NCI-H146 treated with DMSO at 0.1 percent for 48 hours (cell line): ENCODE data around the gene WDR31.
A peak's percentile ranks its signal among the peaks of the same experiment; 100 is the strongest.

Experiments
- DNase-seq: peaks from one replicate; lab custom pipeline; 2025; ENCODE audit not compliant: unreplicated experiment; lab: John Stamatoyannopoulos, UW

WDR31 gene

DNA sequence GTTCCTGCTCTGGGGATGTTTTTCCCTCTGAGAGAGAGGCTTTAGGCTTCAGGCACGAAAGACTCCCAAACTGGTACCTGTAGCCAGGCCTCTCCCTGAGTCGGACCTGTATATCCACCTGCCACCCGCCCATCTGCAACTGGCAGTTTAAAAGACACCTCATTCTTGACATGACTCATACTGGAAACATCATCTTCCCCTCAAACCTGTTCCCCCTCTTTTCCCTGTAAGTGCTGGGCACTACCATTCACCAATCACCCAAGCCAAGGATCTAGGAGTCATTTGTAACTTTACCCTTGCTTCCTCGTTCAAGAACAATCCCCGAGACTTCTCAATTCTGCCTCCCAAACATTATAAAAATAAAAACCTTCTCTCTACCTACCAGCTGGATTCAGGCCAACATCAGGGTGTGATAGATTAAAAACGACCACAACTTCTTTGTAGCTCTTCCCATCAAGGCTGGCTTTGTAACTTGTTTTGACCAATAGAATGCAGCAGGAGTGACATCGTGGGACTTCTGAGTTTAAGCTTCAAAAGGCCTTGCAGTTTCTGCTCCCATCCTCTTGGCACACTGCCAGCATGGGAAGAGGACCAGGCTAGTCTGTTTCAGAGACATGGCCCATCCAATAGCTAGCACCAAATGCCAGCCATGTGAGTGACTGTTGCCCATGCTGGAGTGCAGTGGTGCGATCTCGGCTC is 1.8 kb upstream of the WDR31 start:
- DNase-seq: no peak

DNA sequence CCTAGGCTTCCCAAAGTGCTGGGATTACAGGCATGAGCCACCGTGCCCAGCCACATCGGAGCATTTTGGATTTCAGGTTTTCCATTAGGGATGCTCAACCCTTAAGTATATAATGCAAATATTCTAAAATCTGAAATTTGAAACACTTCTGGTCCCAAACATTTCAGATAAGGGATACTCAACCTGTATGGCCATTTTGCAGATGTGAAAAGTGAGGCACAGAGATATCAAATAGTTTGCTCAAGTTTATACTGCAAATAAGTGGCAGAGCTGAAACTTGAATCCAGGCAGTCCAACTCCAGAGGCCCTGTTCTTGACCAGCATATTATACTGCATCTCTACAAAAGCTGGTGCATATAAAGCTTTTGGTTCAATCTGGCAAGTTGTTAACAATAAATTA is 2.4 kb downstream of the WDR31 start:
- DNase-seq: no peak

DNA sequence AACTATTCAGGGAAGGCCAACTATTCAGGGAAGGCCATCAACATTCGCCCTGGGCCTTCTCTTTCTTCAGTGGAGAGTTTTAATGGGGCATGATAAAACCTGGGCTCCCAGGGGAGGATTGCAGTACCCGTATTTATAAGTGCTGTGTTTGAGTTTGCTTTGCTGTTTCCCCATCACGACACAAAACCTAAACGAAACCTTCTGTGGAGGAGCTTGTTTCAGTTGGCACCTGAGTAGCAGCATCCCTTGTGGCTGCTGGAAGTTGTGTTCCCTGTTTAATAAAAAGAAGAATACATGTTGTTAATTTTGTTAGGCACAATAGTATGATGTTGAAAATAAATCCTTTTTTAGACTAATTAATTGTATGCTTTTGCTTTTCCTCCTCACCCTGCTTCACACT is 8.3 kb downstream of the WDR31 start:
- DNase-seq: no peak

DNA sequence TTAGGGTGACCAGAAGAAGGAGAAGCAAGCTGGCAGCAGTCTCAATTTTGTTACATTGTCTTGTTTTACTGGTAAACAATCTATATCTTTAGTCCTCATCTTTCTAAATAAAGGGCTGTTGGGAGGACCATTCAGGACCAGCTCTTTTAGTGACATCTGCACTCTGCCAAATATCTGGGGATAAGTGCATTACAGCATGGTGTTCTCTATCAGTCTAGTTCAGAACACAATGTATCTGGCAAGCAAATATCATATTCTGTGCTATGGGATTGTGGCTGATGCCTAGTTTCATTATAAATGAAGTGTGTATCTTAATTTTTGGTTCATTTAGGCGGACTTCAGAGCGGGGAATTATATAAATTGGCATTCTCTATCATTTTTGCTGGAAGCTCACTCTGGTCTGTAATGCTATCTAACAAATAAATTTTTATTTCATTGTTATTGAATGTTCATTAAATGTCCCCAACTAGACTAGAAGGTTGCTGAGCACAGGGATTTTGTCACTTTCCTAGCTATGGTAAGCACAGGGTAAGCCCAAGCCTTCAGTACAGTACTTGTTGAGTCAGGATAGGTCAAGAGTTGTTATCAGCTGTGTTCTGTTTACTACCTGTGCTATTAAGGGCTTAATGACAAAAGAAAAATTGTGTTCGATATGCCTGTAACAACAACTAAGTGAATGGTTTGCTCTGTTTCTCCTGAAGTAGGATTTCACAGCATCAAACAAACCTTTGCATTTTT is 11.9 kb downstream of the WDR31 start:
- DNase-seq: no peak

DNA sequence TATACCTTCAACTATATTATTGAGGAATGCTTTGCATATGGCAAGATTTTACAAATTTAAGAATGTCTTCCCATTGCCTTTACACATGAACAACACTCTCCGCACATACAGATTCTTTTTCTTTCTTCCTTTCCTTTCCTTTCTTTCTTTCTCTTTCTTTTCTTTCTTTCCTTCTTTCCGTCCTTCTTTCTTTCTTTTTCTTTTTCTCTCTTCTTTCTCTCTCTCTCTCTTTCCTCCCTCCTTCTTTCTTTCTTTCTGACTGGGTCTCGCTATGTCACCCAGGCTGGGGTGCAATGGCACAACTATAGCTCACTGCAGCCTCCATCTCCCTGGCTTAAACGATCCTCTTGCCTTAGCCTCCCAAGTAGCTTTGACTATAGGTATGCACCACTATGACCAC is 13.8 kb downstream of the WDR31 start:
- no peak for DNase-seq

DNA sequence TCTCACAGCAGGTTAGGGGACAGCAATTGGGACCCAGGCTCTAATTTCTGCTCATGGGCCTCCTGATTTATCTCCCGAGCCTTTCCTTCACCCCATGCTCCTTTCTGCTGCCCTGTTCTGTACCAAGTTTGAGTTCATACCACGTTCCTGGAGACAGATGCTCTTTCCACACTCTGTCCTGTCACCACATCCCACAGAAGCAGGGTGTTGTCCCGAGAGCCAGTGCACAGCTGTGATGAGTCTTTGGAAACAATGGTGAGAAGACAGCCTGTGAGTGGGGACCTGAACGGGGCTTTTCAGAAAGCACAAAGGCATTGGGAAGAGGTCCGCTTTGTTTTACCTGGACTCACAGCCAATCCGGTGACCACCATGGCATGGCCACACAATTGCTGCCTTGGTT is 17.4 kb downstream of the WDR31 start:
- no peak for DNase-seq

DNA sequence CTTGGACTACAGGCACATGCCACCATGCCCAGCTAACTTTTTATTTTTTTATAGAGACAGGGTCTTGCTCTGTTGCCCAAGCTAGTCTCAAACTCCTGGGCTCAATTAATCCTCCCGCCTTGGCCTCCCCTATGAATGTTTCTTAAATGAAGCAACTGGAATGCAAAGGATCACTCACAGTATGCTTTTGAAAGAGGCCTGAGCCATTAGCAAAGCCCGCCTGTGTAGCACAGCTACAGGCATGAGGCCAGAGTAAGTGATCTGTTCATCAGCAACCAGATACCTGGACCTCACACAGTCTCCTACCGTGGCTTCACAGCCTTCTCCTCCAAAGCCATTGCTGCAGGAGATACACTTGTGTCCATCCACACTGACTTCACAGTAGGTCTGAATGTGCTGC is 20.0 kb downstream of the WDR31 start:
- no peak for DNase-seq

DNA sequence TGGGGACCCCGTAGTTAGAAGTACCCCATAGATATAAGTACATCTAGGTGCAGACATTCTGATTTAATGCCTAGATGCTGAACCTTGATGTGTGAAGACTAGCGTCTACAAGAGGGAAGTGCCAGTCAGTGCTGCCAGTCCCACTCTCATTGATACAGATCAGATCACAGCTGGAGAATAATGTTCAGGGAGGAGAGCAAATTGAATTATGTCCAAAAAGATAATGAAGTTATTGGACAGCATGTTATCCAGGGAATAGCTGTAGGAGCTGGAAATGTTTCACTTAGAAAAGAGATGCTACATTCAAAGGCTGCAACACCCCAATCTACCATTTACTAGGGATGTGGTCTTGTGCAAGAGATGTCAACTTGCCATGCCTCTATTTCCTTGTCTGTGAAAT is 21.0 kb downstream of the WDR31 start:
- DNase-seq: no peak

DNA sequence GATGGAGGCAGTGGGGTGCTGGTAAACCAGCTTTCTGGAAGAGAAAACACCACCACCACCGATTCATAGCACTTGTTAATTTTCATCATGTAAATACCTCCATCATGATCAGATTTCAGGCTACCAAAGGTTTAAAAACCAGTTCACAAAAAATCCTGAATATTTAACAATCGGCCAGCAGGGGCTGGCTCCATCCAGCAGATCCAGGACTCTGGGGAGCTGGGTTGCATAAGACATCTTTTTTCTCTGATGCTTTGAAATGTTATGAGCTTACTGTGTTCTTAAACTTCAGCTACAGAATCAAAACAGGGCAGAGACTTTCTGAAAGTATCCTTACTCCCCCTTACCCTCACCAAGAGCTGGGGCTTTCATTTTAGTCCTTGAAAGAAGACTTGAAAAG is 22.3 kb downstream of the WDR31 start:
- DNase-seq: no peak

DNA sequence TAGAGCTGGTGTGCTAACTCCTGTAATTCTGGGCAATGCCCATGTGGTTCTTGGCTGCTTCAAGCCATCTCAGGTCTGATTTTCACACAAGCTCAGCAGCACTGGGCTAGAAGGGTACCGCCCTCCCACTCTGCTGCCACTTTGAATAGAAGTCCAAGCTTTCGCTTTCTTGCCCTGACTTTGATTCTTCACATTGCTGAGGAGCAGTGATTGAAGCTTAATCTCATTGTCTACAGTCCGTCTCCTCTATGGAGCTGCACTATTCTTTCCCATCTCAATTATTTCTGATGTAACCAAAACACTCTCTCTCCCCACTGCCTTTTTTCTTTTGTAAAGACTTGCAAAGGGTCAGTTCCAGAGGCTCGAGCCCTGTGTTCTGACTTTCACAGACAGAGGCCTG is 24.0 kb downstream of the WDR31 start:
- no peak for DNase-seq

DNA sequence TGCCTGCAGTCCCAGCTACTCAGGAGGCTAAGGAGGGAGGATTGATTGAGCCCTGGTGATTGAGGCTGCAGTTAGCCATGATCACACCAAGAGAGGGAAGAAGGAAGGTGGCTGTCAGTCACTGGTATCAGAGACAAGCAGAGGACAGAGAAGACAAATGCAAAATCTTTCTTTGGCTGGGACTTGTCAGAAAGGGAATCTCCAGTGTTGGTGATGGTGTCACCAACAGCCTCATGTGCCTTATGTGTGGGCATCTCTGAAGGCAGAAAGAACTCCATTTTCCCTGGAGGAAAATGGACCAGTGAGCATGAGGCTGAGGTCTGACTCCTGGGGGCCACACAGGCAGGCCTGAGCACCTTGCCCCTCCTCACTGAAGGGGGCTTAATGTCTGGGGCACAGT is 24.8 kb downstream of the WDR31 start:
- no peak for DNase-seq

DNA sequence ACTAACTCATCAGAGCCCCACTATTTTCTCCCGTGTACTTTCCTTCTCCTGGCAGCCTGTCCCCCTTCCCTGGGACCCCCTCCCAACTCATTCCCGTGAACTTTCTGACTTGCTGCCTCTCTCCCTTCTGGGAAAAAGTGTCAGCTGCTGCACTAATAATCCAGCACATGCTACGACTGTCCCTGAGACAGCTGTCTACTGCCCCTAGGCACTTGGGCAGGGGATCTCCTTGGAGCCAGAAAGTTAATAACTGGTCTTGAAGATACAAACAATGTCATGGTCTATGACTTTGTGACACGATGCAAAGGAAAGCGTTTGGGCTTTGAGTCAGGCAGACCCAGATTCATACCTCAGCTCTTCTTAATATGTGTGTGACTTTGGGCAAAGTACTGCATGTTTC is 26.8 kb downstream of the WDR31 start:
- DNase-seq: no peak

DNA sequence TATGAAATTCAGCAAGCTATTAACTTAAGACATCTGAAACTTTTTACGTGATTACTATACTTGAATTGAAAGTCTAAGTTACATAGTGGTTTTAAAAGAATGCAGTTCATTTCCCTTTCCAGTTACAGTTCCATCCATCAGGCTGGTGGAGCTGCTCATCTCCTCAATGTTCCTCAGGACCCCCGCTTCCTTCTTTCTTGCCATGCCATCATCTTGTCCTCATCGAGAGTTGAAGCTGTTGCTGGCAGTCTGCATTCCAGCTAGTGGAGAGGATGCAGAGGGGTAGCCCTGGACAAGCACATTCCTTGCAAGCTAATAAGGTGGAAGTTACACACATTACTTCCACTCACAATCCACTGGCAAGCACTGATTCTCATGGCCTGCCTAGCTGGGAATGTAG is 28.1 kb downstream of the WDR31 start:
- no peak for DNase-seq

DNA sequence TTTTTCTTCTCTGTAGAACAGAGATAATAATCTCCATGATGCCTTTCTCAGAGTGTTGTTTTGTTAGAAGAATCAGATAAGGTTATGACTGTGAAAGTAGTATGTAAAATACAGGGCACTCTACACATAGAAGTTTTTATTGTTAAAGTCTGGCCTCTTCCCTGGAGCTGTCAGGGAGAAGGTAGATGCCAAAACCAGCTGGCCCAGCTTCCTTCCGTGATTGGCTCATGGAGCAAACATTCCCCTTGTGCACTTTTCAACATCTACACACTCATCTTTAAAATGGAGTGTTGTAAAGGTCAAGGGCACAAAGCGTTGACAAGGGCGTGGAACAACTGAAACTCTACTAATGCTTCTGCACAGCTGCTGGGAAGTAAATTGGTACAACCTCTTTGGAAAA is 29.5 kb downstream of the WDR31 start:
- DNase-seq: no peak

DNA sequence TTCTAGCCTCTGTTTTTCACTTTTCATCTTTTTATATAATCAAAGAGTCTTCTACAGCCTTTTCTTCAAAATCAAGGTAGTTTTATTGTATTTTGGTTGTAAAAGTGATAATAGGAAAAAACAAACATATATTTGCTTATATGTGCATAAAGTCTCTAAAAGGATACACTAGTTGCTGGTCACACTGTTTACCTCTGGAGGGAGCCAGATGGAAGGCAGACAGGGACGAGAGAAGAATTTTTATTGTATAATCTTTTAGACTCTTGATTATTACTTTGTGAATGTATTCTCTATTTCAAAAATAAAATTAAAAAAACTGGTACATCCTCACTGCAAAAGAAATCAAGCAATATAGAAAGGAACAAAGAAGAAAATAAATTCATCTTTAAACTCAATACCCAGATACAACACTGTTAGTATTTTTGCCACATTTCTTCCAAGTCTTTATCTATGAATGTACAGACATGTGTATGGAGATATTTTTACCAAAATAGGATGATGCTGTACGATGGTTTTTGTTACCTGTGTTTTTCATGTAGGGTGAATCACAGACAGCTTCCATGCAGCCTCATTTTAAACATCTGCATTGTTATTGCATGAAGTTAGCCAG is 30.8 kb downstream of the WDR31 start:
- no peak for DNase-seq

DNA sequence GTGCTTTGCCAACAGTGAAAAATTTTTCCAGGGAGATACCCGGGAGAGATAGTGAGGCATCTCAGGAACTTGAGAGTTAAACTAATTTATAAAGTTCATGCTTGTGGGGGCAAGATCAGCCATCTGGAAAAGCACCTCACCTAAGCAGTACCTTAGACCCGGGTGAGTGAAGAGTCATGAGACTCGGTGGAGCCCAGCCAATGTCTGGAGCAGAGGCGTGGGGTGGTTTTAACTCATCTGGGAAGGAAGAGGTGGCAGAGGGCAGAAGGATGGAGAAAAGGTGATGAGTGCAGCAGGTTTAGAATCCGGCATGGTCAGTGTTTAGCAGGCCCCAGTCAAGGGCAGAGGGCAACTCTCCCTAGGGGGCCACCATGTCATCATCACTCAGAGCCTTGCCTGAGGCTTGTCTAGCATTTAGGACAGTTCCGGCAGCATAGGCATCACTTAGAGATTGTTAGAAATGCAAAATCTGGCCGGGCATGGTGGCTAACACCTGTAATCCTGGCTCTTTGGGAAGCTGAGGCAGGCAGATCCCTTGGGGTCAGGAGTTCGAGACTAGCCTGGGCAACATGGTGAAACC is 32.6 kb downstream of the WDR31 start:
- DNase-seq: no peak

DNA sequence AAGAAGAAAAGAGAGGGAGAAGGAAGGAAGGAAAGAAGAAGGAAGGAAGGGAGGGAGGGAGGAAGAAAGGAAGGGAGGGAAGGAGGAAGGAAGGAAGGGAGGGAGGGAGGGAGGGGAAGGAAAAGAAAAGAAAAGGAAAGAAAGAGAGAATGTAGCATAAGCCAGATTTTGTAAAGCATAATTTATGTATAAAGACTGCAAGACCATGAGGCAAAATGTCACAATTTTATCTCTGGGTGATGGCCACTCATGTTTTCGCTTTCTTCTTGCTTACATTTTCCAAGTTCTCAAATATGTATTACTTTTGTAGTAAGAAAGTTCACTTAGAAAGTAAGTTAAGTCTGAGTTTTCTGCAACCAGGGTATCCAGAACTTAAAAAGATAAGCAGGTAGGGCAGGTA is 33.5 kb downstream of the WDR31 start:
- DNase-seq: no peak

DNA sequence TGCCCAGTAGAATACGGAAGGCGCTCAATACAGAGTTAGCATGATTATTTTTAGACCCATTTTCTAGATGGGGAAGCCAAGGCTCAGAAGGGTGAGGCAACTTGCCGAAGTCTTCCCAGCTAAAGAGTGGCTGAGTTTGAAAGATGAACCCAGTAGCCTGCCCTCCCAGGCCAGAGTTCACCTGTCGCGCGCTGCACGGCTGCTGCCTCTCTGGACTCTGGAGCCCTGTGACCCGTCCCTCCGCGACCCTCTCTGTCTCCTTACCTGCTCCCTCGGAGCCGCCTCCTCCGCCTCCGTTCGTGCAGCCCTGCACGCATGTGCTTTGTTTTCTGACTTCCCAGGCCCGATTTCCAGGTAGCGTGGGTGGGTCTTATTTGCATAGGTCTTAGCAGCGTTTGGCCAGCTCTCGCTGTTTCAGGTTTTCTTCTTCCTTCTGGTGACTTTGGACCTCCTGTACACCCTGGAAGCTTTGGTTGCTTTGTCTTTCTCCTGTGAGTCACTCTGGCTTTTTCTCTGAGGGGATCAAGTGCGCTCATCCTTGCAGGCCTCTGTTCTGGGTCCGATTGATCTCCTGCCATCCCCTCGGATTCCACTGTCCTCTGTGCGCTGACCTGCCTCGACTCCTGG is 37.2 kb downstream of the WDR31 start, which contains the start of gene RNF183:
RNF183 (minus strand) TSS at position 585 of the 627 bp plus-strand sequence. CDS start 5,192 bp downstream, outside the sequence.
- no peak for DNase-seq

DNA sequence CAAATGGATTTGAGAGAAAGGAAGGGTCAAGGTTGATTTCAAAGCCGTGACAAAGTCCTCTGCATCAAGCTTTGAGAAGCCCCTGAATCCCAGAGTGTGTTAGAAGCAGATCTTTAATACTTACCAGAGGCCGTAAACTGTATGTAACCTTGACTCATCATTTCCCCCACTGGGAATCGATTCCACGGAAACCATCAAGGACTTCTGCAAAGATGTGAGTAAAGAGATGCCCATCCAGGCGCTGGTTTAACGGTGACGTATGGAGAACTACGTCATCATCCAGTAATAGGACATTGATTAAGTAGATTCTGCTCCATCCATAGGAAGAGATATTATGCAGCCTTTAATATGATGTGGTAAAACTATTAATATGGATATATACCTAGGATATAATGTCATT is 38.5 kb downstream of the WDR31 start:
- no peak for DNase-seq

DNA sequence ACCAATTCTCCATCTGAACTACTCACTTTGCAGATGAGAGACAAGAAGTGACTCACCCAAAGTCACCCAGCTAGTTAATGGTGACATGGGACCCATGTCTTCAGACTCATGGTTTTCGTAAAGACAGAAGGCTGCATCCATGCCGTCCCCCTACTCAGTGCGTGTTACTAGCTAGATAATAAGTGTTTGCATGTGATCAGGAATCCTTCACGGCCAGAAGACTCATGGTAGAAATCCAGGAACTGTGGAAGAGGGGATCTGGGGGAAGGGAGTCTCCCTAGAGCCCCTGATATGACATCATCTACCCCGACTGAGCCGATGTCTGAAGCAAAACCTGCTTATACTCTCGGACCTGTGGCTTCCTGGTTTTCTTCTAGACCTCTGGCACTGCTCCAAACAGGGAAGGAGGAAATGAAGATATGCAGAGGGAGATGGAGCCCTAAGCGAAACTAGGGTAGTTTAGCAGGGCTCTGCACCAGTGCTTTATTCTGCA is 40.2 kb downstream of the WDR31 start:
- DNase-seq: peak; percentile 24
